ENCODE measurements around the gene BASP1.

BASP1 gene

DNA sequence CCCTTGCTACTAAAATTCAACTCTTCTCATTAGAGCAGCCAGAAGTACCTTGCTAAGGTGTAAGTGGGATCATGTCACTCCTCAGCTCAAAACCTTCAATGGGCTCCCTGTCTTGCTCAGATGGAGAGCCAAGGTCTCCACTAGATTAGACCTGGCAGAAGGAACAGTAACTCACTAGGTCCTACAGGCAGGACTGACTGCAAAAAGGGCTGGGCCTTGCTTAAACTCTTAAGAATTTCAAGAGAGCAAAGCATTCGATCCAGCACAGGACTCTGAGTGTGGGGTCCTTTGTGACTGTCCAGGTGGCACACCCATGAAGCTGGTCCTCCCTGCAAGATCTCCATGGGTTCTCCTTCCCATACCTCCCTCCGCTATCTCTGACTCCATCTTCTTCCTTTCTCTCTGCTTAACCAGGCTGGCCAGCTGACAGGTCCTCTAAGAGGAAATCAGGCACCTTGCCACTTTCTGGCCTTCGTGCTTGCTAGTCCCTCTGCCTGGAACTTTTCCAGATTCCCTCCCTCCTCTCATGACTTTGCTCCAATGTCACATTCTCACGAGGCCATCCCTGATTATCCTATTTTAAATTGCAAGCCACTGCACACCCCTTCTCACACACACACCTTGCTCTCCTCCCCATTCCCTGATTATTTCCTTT lies 70.2 kb downstream of the BASP1 start:
- TF ChIP-seq, protein P1, sequence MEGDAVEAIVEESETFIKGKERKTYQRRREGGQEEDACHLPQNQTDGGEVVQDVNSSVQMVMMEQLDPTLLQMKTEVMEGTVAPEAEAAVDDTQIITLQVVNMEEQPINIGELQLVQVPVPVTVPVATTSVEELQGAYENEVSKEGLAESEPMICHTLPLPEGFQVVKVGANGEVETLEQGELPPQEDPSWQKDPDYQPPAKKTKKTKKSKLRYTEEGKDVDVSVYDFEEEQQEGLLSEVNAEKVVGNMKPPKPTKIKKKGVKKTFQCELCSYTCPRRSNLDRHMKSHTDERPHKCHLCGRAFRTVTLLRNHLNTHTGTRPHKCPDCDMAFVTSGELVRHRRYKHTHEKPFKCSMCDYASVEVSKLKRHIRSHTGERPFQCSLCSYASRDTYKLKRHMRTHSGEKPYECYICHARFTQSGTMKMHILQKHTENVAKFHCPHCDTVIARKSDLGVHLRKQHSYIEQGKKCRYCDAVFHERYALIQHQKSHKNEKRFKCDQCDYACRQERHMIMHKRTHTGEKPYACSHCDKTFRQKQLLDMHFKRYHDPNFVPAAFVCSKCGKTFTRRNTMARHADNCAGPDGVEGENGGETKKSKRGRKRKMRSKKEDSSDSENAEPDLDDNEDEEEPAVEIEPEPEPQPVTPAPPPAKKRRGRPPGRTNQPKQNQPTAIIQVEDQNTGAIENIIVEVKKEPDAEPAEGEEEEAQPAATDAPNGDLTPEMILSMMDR (IDR thresholded peaks at IDR 0.05; ENCODE audit: low read depth, low read length), result no peak
- no peak for DNase-seq
- no peaks in the 10 kb centered on the region for H3K27me3 ChIP-seq

DNA sequence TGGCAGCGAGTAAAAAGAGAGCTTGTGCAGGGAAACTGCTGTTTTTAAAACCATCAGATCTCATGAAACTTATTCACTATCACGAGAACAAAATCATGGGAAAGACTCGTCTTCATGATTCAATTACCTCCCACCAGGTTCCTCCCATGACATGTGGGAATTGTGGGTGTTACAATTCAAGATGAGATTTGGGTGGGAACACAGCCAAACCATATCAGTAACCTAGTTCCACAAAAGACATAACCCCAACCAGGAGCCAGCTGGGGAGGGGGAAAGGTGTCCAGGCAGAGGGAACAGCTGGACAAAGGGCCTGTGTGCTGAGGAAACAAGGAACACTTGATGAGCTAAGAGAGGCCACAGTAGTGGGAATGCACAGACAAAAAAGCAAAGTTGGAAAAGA lies 71.1 kb downstream of the BASP1 start:
- no peaks in the 10 kb centered on the region for H3K4me1 ChIP-seq
- TF ChIP-seq, protein P1 (IDR thresholded peaks at IDR 0.05; ENCODE audit: low read depth, low read length), result no peak
- H3K4me3 ChIP-seq (ENCODE audit: low read depth, low read length), result no peak overlapping the region
- H3K36me3 ChIP-seq, result no peaks in the 10 kb centered on the region
- H3K27me3 ChIP-seq, result no peaks in the 10 kb centered on the region
- DNase-seq, result no peak
- no peaks in the 10 kb centered on the region for H3K9me3 ChIP-seq

More for the DNA sequence above, 70.2 kb downstream of the BASP1 start:
- H3K36me3 ChIP-seq, result no peaks in the 10 kb centered on the region
- H3K4me1 ChIP-seq, result no peaks in the 10 kb centered on the region
- H3K4me3 ChIP-seq (ENCODE audit: low read depth, low read length), result no peak overlapping the region
- no peaks in the 10 kb centered on the region for H3K9me3 ChIP-seq

DNA sequence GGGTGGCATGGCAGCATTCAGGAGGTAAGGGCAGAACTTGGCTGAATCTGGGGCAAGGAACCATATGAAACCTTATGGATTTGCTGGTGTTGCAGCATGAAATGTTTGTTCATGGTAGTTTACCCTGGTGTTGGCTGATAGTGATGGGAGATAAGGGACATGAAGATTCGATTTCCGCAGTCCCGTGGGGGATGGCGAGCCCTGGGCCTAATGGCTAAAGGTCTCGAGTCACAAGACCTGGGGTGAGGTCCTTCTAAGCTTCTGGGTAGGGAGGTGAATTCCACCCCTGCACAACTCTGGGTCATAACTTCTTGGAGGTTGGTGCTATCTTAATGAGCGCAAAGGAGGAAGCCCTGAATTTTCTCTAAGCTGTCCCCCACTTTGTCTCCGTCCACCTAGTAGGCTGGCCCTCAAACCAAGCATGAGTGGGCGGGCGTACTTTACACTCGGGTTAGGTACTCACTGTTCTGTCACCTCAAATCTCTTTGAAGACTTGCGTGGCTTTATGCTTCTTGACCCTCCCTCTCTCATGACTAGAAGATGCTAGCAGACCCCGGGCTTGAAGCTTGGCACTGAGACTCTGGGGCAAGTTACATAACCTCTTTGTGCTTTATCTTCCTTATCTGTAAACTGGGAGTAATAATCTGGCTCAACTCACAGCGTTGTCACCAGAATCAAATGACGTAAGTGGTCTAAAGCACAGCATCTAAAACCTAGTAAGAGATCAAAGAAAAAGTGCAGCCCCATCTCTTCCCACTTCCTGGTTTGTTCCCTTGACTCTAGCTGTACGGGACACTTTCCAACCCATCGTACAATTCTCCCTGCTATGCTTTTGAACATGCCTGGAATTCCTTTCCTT lies 72.5 kb downstream of the BASP1 start:
- Histone ChIP-seq H3K4me1 (no peaks in the 10 kb centered on the region), H3K4me3 (ENCODE audit: low read depth, low read length) (no peak overlapping the region), H3K9me3 (no peaks in the 10 kb centered on the region), H3K36me3 (no peaks in the 10 kb centered on the region), H3K27me3 (no peaks in the 10 kb centered on the region)
- TF ChIP-seq, protein P1 (IDR thresholded peaks at IDR 0.05; ENCODE audit: low read depth, low read length), result no peak
- no peak for DNase-seq

DNA sequence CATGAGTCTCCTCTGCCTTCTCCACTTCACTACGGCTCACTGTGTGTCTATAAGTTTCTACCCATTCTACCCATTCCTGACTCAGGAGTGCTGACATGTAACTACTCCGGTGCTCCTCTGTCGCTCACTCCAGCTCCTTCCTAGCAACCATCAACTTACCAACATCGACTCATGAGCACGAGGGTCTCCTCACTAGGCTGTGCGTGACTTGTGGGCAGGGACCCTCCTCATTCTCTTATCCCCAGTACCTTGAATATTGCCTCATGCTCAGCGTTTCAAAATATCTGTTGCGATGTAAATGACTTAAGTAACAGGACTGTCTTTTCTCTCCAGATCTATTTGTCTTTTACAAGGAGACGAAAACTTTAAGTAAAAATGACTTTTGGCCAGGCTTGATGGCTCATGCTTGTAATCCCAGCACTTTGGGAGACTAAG lies 73.1 kb downstream of the BASP1 start:
- TF ChIP-seq, protein P1 (IDR thresholded peaks at IDR 0.05; ENCODE audit: low read depth, low read length), result no peak
- no peak for DNase-seq
- Histone ChIP-seq H3K4me3 (ENCODE audit: low read depth, low read length) (no peak overlapping the region), H3K36me3 (no peaks in the 10 kb centered on the region), H3K4me1 (no peaks in the 10 kb centered on the region), H3K9me3 (no peaks in the 10 kb centered on the region), H3K27me3 (no peaks in the 10 kb centered on the region)

DNA sequence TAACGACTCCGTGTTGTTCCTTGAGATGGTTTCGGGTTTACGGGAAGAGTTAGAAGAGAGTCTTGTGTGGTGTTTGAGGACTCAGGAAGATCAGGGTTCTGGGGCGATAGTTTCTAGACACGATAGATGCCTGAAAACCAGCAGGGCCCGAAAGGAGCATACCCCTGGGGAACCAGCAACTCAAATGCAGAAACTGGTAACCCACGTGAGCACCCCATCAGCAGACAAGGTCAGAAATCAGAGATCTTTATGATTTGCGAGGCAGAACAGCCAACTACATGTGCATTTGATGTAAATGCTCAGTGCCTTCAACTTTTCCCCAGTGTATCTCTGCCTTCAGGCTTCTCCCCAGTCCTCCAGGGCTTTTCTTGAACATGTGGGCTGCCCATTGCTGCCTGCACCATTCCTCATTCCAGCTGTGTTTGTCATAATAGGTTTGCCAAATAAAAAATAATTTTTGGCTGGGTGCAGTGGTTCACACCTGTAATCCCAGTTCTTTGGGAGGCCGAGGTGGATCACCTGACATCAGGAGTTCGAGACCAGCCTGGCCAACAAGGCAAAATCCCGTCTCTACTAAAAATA lies 75.1 kb downstream of the BASP1 start:
- no peaks in the 10 kb centered on the region for H3K9me3 ChIP-seq
- TF ChIP-seq, protein P1 (IDR thresholded peaks at IDR 0.05; ENCODE audit: low read depth, low read length), result no peak
- no peak overlapping the region for H3K4me3 ChIP-seq (ENCODE audit: low read depth, low read length)
- H3K27me3 ChIP-seq, result no peaks in the 10 kb centered on the region
- DNase-seq, result no peak
- H3K4me1 ChIP-seq, result no peaks in the 10 kb centered on the region
- no peaks in the 10 kb centered on the region for H3K36me3 ChIP-seq
